Middle frontal gyrus (tissue), 1 donor: Measurements from ENCODE around the gene PEX26.
A peak's percentile ranks its signal among the peaks of the same experiment; 100 is the strongest.
"Not testable (repeated sequence)": the region's sequence is repeated elsewhere in the genome, so short reads cannot be mapped to it uniquely, and the experiment has no call there.

Experiments
- DNase-seq: peaks from one replicate; pipeline ENCODE4 v3.0.0-alpha.2; 2015; ENCODE audit warnings: low spot score; ENCODE audit errors: extremely low spot score

The PEX26 gene

GRCh38 chr22:18056161-18056666 lies 21.6 kb upstream of the PEX26 start:
- peak; percentile 28 for DNase-seq

GRCh38 chr22:18056807-18057474 lies 20.8 kb upstream of the PEX26 start:
- no peak for DNase-seq

DNA sequence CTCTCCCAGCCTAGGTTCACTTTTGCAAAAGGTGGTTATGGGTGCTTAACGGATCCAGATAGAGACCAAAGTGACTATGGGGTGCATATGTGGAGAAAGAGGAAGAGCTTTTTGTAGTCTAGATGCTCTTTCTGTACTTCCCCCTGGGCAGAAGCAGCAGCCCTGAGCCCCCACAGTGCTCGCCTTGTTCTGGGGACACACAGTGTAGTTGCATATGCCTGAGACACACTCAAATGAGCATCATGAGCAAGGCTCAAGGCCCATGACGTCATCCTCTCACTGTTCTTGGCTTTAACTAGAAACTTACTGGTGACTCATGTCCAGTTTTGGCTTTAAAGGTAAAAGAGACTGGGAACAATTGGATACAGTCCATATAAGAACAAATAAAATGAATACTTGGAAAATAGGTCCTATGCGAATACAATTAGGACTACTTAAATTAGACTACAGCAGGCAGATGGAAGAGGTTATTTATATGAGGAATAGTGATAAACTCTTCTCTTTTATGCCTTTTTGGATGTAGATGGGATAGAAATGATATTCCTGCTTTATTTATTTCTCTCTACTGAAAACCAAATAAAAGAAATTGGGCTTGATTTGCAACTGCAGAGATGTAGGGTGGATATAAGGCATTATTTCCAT lies 20.1 kb upstream of the PEX26 start:
- DNase-seq = peak; percentile 52

DNA sequence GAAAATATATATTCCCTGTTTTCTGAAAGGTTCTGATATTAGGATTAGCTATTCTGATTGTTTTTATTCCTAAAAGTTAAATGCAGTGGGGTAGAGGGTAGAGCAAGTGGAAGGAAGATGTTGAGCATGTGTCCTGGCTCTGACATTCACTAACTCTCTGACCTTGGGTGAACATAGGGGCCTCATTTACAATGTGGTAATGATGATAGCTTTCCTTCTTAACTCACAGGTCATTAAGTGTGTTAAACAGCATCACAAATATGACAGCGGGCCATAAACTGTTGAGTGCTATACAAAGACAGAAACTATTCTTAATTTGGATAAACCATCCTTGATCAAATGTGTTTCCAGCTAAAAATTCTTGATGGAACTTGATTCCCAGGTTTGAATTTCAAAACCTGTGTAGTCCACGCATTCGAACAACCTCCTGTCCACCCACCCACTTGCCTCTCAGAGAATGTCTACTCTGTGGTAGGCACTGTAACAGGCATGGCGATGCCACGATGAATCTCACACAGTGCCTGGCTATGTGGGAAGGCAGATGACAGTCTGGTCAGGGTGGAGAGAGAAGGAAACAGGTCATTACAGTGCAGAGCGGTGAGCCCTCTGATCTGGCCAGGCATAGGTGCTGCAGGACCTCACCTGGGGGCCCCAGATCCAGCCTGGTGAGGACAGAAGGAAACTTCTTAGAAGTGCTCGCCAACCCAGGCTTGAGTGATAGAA lies 19.3 kb upstream of the PEX26 start:
- DNase-seq = no peak

GRCh38 chr22:18059094-18059417 lies 18.7 kb upstream of the PEX26 start:
- no peak for DNase-seq

- DNase-seq = no peak
These were observed 18.3 kb upstream of the PEX26 start for GRCh38 chr22:18059473-18059872.

GRCh38 chr22:18059991-18060390 lies 17.8 kb upstream of the PEX26 start:
- no peak for DNase-seq

- no peak for DNase-seq
These were observed 16.9 kb upstream of the PEX26 start for GRCh38 chr22:18060646-18061620.

DNA sequence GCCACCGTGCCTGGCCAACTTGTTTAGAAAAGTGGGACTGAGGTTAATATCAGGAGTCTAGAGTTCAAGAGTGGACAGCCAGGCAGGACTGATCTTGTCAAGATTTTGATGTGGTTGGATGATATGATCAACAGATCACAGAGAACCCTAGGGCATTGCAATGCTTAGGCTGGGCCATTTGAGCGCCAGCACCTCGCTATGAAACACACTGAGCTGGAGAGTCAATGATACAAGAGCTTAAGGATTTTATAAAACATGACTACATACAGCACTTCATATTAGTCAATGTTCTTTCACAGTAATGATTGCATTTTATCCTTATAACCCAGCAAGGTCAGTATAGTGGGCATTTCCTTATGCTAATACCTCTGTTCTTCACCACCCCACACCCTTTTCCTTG lies 15.4 kb upstream of the PEX26 start:
- no peak for DNase-seq

DNA sequence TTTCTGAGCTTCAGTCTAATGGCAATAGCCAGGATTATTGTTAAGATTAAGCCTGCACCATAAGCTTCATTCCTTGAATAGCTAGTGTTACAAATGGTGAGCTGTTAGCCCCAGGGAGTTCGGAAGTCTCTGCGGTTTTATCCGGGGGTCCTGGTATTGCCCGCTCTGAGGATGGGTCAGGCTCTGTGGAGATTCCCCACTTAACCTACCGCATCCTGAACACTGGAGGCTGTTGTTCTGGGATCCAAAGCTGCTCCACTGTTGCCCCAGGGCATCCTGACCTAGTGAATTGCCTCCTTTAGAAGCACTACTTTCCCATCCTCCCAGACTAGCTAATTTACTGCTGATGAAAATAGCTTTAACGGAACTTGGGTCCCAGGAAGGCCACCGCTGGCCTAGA lies 14.5 kb upstream of the PEX26 start:
- DNase-seq = no peak

- DNase-seq = not testable (repeated sequence)
These were observed 14.1 kb upstream of the PEX26 start for GRCh38 chr22:18063715-18064114.

DNA sequence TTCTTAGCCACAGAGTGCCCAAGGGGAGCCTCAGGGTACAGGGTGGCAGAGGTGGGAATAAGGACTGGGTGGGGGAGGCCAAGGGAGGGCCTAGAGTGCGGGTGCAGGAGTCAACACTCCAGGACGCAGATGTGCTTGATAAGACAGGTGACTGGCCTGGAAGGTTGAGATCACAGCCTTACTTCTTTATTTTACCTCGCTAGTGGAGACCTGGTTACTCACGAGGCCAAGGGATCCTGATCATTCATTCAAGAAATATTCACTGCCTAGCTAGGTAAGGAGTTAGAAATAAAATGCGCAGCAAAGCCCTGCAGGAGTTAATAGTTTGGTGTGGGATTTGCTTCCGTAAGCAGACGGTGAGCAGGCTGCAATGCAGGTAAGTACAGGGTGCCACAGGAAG lies 13.2 kb upstream of the PEX26 start:
- DNase-seq = no peak

DNA sequence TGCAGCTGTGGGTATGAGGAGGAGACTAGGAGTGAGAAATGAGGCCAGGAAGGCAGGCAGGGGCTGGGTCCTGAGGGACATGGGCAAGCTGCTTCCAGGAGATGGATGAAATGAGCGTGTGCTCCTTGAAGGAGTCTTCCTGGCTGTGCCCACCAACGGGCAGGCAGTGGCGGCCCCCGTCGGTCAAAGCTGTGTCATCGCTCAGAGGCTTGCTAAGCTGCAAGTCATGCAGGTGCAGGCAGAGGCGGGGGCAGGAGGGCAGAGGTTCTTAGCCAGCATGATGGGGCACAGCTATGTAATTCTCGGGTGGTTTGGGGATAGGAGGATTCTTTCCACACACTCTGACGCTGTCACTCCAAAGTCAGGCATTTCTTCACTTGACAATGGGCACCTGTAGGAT lies 12.5 kb upstream of the PEX26 start:
- no peak for DNase-seq

- DNase-seq = no peak
These were observed 11.5 kb upstream of the PEX26 start for GRCh38 chr22:18066181-18066859.

DNA sequence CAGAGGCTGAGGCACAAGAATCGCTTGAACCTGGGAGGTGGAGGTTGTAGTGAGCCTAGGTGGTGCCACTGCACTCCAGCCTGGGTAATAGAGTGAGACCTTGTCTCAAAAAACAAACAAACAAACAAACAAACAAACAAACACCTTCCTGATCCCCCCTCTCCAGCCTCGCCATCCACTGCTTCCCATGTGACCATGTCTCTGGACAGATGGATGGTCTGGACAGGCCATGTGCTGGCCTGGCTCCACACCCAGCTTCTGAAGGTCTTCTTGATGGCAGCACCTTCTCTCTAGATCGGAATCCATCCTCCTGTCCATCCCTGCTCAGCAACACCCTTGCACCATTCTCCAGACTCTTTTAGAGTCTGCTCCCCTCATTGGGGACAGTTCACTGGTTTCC lies 10.7 kb upstream of the PEX26 start:
- no peak for DNase-seq

DNA sequence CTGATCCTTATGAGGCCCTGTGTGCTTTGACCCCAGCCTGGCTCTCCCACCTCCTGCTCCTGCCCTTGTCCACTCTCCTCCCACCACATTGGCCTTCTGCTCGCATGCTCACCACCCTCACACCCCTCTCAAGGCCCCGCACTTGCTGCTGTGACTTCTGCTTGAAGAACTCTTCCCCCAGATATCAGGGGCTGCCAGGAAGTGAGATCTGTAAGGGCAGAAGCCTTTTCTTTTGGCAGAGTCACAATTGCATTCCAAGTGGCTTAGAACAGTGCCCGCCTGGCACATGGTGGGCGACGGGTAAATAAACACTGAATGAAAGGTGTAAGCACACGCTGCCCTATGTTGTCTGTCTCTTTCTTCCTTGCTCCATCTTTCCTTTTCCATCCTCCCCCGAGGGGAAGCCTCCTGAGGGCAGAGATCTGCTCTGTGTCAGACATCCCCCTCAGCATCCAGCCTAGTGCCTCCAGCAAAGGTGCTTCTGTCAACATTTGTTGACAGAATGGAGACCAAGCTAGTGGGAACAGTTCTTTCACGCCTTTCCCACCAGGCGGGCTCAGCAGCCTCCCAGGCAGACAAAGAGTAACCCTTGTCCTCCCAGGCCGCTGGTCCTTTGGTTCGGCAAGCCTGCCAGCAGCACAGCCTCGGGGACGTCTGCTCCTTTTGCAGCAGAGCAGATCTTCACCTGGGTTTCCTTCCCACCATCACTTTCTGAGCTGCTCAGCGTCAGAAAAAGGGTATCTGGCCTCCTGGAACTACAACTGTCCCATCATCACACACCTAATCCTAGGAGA lies 10.0 kb upstream of the PEX26 start:
- no peak for DNase-seq

GRCh38 chr22:18068381-18068988 lies 9.3 kb upstream of the PEX26 start:
- DNase-seq = no peak

- no peak for DNase-seq
These were observed 8.7 kb upstream of the PEX26 start for GRCh38 chr22:18069041-18069440.

DNA sequence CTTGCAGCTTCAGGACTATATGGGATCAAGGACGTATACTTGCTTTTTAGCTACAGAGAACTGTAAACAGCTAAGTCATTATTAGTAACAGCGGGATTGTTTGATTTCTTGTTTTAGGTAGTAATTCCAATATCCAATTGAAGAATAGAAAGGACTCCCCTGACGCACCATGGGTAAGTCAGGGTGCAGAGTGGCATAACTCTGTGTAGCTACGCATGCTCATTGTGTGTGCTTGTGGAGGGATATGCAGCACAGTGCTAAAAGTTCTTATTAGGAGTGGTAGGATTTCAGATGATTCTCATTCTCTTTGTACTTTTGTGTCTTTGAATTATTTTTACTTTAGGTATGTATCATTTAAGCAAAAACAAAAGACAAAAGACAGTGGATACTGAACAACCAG lies 7.7 kb upstream of the PEX26 start:
- DNase-seq = no peak
